GM12878 (cell line): Measurements from ENCODE around the gene SATB1. TPM values are rescaled to one million over a fixed set of nuclear protein-coding genes. Genes with fewer than 3 reads are reported as not detected.

ENCODE experiments used
- ATAC-seq: fragments of 200-7000 bp; cut with Tn5 transposase; 3 replicates; pipeline ENCODE4 v1.9.1; 2020; ENCODE audit warnings: mild to moderate bottlenecking, moderate library complexity
- BruUV-seq: library from RNA; stranded (reverse); fragments of 400-500 nt; replicated peaks from 2 replicates; lab custom pipeline; 2021; lab: Mats Ljungman, UMichigan
- CTCF ChIA-PET: fragments of 300-600 bp; sonication (Branson Sonifier 250); formaldehyde crosslinking; extraction: SDS; loops from one replicate; lab custom pipeline; 2021; ENCODE audit warnings: inconsistent platforms; lab: Yijun Ruan, JAX
- POLR2A ChIA-PET: fragments of 350-600 bp; formaldehyde crosslinking; extraction: SDS; loops from one replicate; lab custom pipeline; 2021; ENCODE audit warnings: inconsistent platforms; lab: Charles Lee
- RAD21 ChIA-PET: fragments of 300-600 bp; sonication (Branson Sonifier 250); formaldehyde crosslinking; loops from one replicate; lab custom pipeline; 2023; ENCODE audit warnings: antibody characterized with exemption; ENCODE audit not compliant: unreplicated experiment; lab: Charles Lee
- SMC1A ChIA-PET: fragments of 300-600 bp; sonication (Branson Sonifier 250); formaldehyde crosslinking; loops from one replicate; lab custom pipeline; 2023; ENCODE audit not compliant: unreplicated experiment, uncharacterized antibody; lab: Charles Lee
- DNase-seq: peaks from one replicate; pipeline ENCODE4 v3.0.0-alpha.2; 2011; ENCODE audit warnings: low read depth, low spot score
- FAIRE-seq: peaks from 3 replicates; lab custom pipeline; 2011; peaks lifted over from hg19 to GRCh38; lab: Jason Lieb, UNC
- H2AFZ ChIP-seq: 2 replicates; pipeline ENCODE4 v1.6.0; 2011; ENCODE audit warnings: low read depth, low read length, control low read depth; ENCODE audit not compliant: control insufficient read depth
- H3K27ac ChIP-seq: 2 replicates; pipeline ENCODE4 v1.5.1; 2011; ENCODE audit warnings: control low read depth; ENCODE audit not compliant: control insufficient read depth, insufficient read depth
- H3K27me3 ChIP-seq, 2 experiments: replicated peaks in 1 of 2; 2 replicates each; pipeline versions ENCODE4 v1.6.0 to v1.6.1; 2011; ENCODE audit warnings: low read length in 1 of 2; ENCODE audit not compliant: control insufficient read depth in 2 of 2, insufficient read depth in 2 of 2
- H3K36me3 ChIP-seq, 2 experiments: 2 replicates each; pipeline ENCODE4 v1.5.1; 2011; ENCODE audit warnings: low read length in 1 of 2; ENCODE audit not compliant: control insufficient read depth in 2 of 2, insufficient read depth in 2 of 2
- H3K4me1 ChIP-seq: 2 replicates; pipeline ENCODE4 v1.6.1; 2011; ENCODE audit warnings: mild to moderate bottlenecking, low read length, moderate library complexity, mixed read lengths; ENCODE audit not compliant: control insufficient read depth, insufficient read depth
- H3K4me2 ChIP-seq: 2 replicates; pipeline ENCODE4 v1.6.0; 2011; ENCODE audit warnings: control low read depth; ENCODE audit not compliant: control insufficient read depth, insufficient read depth
- H3K4me3 ChIP-seq: fragments of 200-600 bp; sonication (generic); 2 replicates; pipeline ENCODE4 v1.5.1; 2016
- H3K79me2 ChIP-seq: 2 replicates; pipeline ENCODE4 v1.6.0; 2011; ENCODE audit warnings: low read length; ENCODE audit not compliant: control insufficient read depth, insufficient read depth
- H3K9ac ChIP-seq: 2 replicates; pipeline ENCODE4 v1.8.0; 2011; ENCODE audit warnings: low read length, control low read depth, mixed read lengths; ENCODE audit not compliant: control insufficient read depth, insufficient read depth
- H3K9me3 ChIP-seq: replicated peaks from 3 replicates; pipeline ENCODE4 v1.5.1; 2011; ENCODE audit warnings: mild to moderate bottlenecking, low read length; ENCODE audit not compliant: control insufficient read depth, insufficient read depth
- H4K20me1 ChIP-seq: 2 replicates; pipeline ENCODE4 v1.6.0; 2011; ENCODE audit not compliant: control insufficient read depth, insufficient read depth
- BRCA1 ChIP-seq: IDR thresholded peaks from 2 replicates; pipeline ENCODE4 v1.6.1; 2011; ENCODE audit warnings: low read depth, low read length, improper control_type of control experiment
- E4F1 ChIP-seq: fragments of 450-650 bp; IDR thresholded peaks from 2 replicates; pipeline ENCODE4 v1.6.1; 2018; ENCODE audit warnings: borderline replicate concordance, mild to moderate bottlenecking; ENCODE audit not compliant: partially characterized antibody
- ESRRA ChIP-seq: IDR thresholded peaks from 2 replicates; pipeline ENCODE4 v1.6.1; 2012; ENCODE audit warnings: mild to moderate bottlenecking, low read length, improper control_type of control experiment
- LARP7 ChIP-seq: fragments of 450-650 bp; IDR thresholded peaks from 2 replicates; pipeline ENCODE4 v1.6.1; 2017; ENCODE audit warnings: mild to moderate bottlenecking
- POLR2AphosphoS2 ChIP-seq: IDR thresholded peaks from 2 replicates; pipeline ENCODE4 v1.6.1; 2011; ENCODE audit warnings: low read depth, mild to moderate bottlenecking, low read length, improper control_type of control experiment, moderate library complexity
- SREBF1 ChIP-seq: IDR thresholded peaks from 2 replicates; pipeline ENCODE4 v1.6.1; 2012; ENCODE audit warnings: mild to moderate bottlenecking, low read length
- STAT3 ChIP-seq: IDR thresholded peaks from 2 replicates; pipeline ENCODE4 v1.6.1; 2011; ENCODE audit warnings: low read depth, low read length, improper control_type of control experiment
- SUPT20H ChIP-seq: IDR thresholded peaks from 2 replicates; pipeline ENCODE4 v1.6.1; 2011; ENCODE audit warnings: low read depth, mild to moderate bottlenecking, low read length, moderate library complexity, borderline replicate concordance; ENCODE audit not compliant: control insufficient read depth
- TAF1 ChIP-seq: IDR thresholded peaks from 2 replicates; pipeline ENCODE4 v1.6.1; 2011; ENCODE audit warnings: mild to moderate bottlenecking, low read depth, low read length, borderline replicate concordance
- TCF3 ChIP-seq: IDR thresholded peaks from 2 replicates; pipeline ENCODE4 v1.6.1; 2012; ENCODE audit warnings: low read depth, mild to moderate bottlenecking, low read length, borderline replicate concordance; ENCODE audit not compliant: insufficient read depth
- WGBS: methylation state at CpG from one replicate; pipeline ENCODE4 v1.1.6; 2016; ENCODE audit warnings: low lambda C conversion rate; ENCODE audit not compliant: insufficient replicate concordance, insufficient coverage; ENCODE audit errors: missing lambda C conversion rate; 5-methylcytosine and 5-hydroxymethylcytosine counted together
- in situ Hi-C: fragments of 300-500 bp; cut with MboI; formaldehyde crosslinking; loops from 9 replicates; pipeline ENCODE4 v1.14.3; 2018; ENCODE audit warnings: mixed read lengths
- intact Hi-C: fragments of 100-400 bp; cut with micrococcal nuclease; formaldehyde crosslinking; loops from one replicate; pipeline ENCODE4 v1.14.2; 2022; ENCODE audit not compliant: unreplicated experiment
- polyA plus RNA-seq, 11 experiments: library from polyadenylated mRNA; depleted of rRNA in 4 of 11; unstranded in 6 of 11; stranded (reverse) in 5 of 11; fragments of >200 nt; fragmentation: Nextera tagmentation in 4 of 11; fragmentation: Illumina TruSeq in 1 of 11; extraction: Ambion mirVana in 4 of 11; extraction: Trizol in 1 of 11; gene quantifications; 1 replicate in 1 of 11; 2 replicates in 10 of 11; pipeline versions ENCODE4 v1.2.1 to v1.2.3, GENCODE V29; 2011 to 2016; ENCODE audit warnings: inconsistent platforms in 2 of 11, missing spikeins in 2 of 11, low read depth in 1 of 11
- total RNA-seq, 4 experiments: library from RNA; depleted of rRNA in 3 of 4; stranded (reverse); fragments of >200 nt in 3 of 4; fragmentation: Illumina TruSeq in 1 of 4; extraction: Trizol in 1 of 4; gene quantifications; 2 replicates each; pipeline versions ENCODE4 v1.2.1 to v1.2.3, GENCODE V29; 2013 to 2021

Gene SATB1
- total and polyA plus RNA-seq, 10 of the 15 experiments (the other 5 are each of a cell fraction or from before 2014, with no cell fraction given), result 0.01 to 0.72 (median 0.07) TPM; not detected in 4

DNA sequence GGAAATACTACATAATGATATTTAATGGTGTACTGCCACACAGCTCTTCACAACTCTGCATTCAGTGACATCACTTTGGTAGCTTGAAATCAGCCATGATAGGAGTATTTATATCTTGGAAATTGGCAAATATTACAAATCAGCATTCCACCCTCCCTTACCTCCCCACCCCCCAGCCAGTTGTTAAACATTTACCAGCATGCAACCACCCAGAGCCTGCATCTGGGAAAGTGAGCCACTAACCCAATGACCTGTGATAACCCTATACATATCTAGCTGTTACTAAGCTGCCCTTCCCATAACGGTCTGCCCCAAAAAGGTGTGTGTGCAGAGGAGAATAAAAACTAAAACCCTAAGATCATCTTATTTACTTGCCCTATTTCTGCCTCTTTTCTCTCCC, 44.6 kb upstream of the SATB1 start (continued):
- no peak for TF ChIP-seq TCF3
- no peak for TF ChIP-seq LARP7
- TF ChIP-seq BRCA1, result no peak
- TF ChIP-seq ESRRA, result no peak
- no peak for TF ChIP-seq SREBF1
- no peak for TF ChIP-seq TAF1

- intact Hi-C loops, result no loop called here
- H3K27ac ChIP-seq, result no peak overlapping the region
- CTCF ChIA-PET, result no interaction called here
- DNase-seq, result no peak
- no peaks in the 10 kb centered on the region for H3K36me3 ChIP-seq
- TF ChIP-seq TCF3 (no peak), SUPT20H (no peak), STAT3 (no peak), POLR2AphosphoS2 (no peak), E4F1 (no peak)
- TF ChIP-seq, all 136 proteins: peak for 0
- 0% methylated on average over 1 of the region's 1 CpG for WGBS
- H3K9ac ChIP-seq, result no peak overlapping the region
- ATAC-seq (no peak), FAIRE-seq (no peak)
- POLR2A ChIA-PET, result no interaction called here
- in situ Hi-C loops, result no loop called here
- no peak overlapping the region for H3K4me3 ChIP-seq
- H2AFZ ChIP-seq, result no peak overlapping the region
- RAD21 ChIA-PET, result no interaction called here
- no peaks in the 10 kb centered on the region for H3K79me2 ChIP-seq
- no TSS peak for BruUV-seq
- H3K27me3 ChIP-seq, result no peaks in the 10 kb centered on the region
- no peak overlapping the region for H3K4me2 ChIP-seq
- H3K9me3 ChIP-seq, result no peaks in the 10 kb centered on the region
- no peaks in the 10 kb centered on the region for H4K20me1 ChIP-seq
- SMC1A ChIA-PET, result no interaction called here
- H3K4me1 ChIP-seq, result no peaks in the 10 kb centered on the region
Observed at GRCh38 chr3:18466136-18466535, 41.0 kb upstream of the SATB1 start.
